ENCODE data around the gene INSYN2B. TPM values are rescaled to one million over a fixed set of nuclear protein-coding genes. Genes with fewer than 3 reads are reported as not detected.

The INSYN2B gene
- total RNA-seq, 1 experiment from 2014 or later = not detected

DNA sequence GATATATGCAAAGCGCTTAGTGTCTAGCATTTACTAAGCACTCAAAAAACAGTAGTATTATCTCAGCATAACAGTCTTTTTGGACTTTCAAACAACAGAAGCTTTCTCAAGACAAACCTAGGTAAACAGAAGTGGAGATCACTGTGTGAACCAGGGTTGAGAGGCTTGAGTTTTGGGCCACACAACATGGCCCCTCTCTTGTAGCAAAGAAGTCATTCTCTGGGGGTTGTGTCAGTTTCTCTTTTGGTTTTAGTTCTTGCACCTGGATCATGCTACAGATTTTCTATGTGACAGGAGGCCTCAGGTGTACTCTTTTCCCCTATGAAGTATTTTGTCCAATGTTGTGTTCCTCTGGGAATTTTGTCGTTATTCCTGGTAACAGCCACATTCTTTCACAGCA lies 30.0 kb downstream of the INSYN2B start:
- ChIA-PET POLR2A (no interaction called here), CTCF (no interaction called here), RAD21 (ENCODE audit: low non-redundant PET in 1 of 2, low total read pairs in 2 of 2, uncharacterized antibody in 2 of 2, unreplicated experiment in 2 of 2) (no interaction called here)
- H4K20me1 ChIP-seq (ENCODE audit: insufficient read depth) = no peaks in the 10 kb centered on the region
- TF ChIP-seq, protein P1, sequence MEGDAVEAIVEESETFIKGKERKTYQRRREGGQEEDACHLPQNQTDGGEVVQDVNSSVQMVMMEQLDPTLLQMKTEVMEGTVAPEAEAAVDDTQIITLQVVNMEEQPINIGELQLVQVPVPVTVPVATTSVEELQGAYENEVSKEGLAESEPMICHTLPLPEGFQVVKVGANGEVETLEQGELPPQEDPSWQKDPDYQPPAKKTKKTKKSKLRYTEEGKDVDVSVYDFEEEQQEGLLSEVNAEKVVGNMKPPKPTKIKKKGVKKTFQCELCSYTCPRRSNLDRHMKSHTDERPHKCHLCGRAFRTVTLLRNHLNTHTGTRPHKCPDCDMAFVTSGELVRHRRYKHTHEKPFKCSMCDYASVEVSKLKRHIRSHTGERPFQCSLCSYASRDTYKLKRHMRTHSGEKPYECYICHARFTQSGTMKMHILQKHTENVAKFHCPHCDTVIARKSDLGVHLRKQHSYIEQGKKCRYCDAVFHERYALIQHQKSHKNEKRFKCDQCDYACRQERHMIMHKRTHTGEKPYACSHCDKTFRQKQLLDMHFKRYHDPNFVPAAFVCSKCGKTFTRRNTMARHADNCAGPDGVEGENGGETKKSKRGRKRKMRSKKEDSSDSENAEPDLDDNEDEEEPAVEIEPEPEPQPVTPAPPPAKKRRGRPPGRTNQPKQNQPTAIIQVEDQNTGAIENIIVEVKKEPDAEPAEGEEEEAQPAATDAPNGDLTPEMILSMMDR (IDR thresholded peaks at IDR 0.05 in 2 of 3, conservative IDR thresholded peaks at IDR 0.05 in 1 of 3; ENCODE audit: borderline replicate concordance in 1 of 3, insufficient read depth in 1 of 3, low read depth in 2 of 3, low read length in 2 of 3) = no peak
- no peak for TF ChIP-seq POLR2AphosphoS5 (IDR thresholded peaks at IDR 0.05; ENCODE audit: low read depth, low read length)
- TF ChIP-seq FOSL1 (IDR thresholded peaks at IDR 0.05; ENCODE audit: low read depth) = no peak
- TF ChIP-seq, protein P2, sequence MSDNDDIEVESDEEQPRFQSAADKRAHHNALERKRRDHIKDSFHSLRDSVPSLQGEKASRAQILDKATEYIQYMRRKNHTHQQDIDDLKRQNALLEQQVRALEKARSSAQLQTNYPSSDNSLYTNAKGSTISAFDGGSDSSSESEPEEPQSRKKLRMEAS (IDR thresholded peaks at IDR 0.05) = no peak
- TF ChIP-seq, protein P3, sequence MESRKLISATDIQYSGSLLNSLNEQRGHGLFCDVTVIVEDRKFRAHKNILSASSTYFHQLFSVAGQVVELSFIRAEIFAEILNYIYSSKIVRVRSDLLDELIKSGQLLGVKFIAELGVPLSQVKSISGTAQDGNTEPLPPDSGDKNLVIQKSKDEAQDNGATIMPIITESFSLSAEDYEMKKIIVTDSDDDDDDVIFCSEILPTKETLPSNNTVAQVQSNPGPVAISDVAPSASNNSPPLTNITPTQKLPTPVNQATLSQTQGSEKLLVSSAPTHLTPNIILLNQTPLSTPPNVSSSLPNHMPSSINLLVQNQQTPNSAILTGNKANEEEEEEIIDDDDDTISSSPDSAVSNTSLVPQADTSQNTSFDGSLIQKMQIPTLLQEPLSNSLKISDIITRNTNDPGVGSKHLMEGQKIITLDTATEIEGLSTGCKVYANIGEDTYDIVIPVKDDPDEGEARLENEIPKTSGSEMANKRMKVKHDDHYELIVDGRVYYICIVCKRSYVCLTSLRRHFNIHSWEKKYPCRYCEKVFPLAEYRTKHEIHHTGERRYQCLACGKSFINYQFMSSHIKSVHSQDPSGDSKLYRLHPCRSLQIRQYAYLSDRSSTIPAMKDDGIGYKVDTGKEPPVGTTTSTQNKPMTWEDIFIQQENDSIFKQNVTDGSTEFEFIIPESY (IDR thresholded peaks at IDR 0.05; ENCODE audit: extremely low read depth, insufficient replicate concordance, low read length) = no peak
- TF ChIP-seq, protein P4, sequence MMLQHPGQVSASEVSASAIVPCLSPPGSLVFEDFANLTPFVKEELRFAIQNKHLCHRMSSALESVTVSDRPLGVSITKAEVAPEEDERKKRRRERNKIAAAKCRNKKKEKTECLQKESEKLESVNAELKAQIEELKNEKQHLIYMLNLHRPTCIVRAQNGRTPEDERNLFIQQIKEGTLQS (IDR thresholded peaks at IDR 0.05) = no peak
- TF ChIP-seq SP1 (IDR thresholded peaks at IDR 0.05; ENCODE audit: low read depth) = no peak
- TF ChIP-seq EZH2phosphoT487 (IDR thresholded peaks at IDR 0.05; ENCODE audit: borderline replicate concordance) = no peak
- H3K27ac ChIP-seq (ENCODE audit: low read depth, low read length) = no peak overlapping the region
- no peak overlapping the region for H3K4me2 ChIP-seq (ENCODE audit: low read length)
- H2AFZ ChIP-seq (ENCODE audit: low read depth, low read length, poor library complexity, severe bottlenecking) = no peak overlapping the region
- no peaks in the 10 kb centered on the region for H3K4me1 ChIP-seq (ENCODE audit: control insufficient read depth in 1 of 2, insufficient read depth in 2 of 2, low read length in 2 of 2)
- H3K79me2 ChIP-seq (ENCODE audit: insufficient read depth, low read length) = no peaks in the 10 kb centered on the region
- no TSS peak for BruUV-seq (replicated peaks)
- intact Hi-C loops (cut with micrococcal nuclease) = no loop called here
- no peak overlapping the region for H3K4me3 ChIP-seq (replicated peaks in 1 of 2; ENCODE audit: low read depth in 1 of 2, low read length in 2 of 2)
- ATAC-seq = no peak
- H3K36me3 ChIP-seq (ENCODE audit: control insufficient read depth in 1 of 2, insufficient read depth in 2 of 2, low read length in 2 of 2) = no peaks in the 10 kb centered on the region
- H3K9me2 ChIP-seq (ENCODE audit: insufficient read depth) = no peaks in the 10 kb centered on the region
- no peak overlapping the region for H3K9ac ChIP-seq (ENCODE audit: low read length)
- DNase-seq (ENCODE audit: low read depth, low spot score) = no peak
- peaks cover 34% of the 10 kb centered on the region; the same call in 1 of the 2 replicates for H3K27me3 ChIP-seq (ENCODE audit: insufficient read depth, low read length)
- H3K9me3 ChIP-seq (ENCODE audit: control insufficient read depth in 1 of 2, insufficient read depth in 1 of 2, low read depth in 1 of 2, low read length in 2 of 2) = no peaks in the 10 kb centered on the region
